GM18861 (cell line): Measurements from ENCODE around the gene PIK3AP1.

Experiments
- ATAC-seq: cut with Tn5 transposase; IDR thresholded peaks from one replicate; pipeline ENCODE4 v1.9.1; 2021; ENCODE audit not compliant: unreplicated experiment

Gene PIK3AP1

DNA sequence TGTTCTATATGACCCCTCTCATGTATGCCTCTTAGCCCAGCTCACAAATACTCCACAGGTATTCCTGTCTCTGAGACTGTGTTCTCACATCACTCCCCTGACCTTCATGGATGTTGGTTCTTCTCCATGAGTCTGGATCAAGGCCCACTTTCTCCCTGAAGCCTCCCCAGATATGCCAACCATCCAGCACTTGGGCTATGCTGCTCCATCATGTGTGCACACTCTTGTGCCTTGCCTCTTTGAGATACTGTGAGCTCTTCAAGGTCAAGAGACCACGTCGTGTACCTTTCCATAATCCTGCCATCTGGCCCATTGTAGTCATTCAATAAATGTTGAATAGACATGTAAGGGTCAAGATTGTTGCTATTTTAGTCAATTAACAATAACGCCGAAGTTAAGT is 103.4 kb downstream of the PIK3AP1 start:
- no peak for ATAC-seq

DNA sequence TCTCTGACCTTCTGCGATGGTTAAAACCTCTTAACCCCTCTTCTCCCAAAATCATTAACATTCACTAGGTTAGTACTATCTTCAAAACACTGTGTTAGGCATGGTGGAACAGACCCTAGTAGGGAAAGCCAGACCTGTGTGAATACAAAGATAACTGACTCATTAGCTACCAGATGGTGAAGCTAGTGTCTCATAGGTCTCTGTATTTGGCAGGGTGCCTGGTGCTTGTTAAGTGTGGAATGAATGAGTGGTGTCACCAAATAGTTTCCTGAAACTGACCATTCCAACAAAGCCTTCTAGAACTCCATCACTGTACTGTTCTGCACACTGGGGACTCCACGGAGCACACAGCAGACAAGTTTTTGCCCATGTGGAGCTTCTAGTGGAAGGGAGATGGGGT is 105.8 kb downstream of the PIK3AP1 start:
- ATAC-seq, result no peak

DNA sequence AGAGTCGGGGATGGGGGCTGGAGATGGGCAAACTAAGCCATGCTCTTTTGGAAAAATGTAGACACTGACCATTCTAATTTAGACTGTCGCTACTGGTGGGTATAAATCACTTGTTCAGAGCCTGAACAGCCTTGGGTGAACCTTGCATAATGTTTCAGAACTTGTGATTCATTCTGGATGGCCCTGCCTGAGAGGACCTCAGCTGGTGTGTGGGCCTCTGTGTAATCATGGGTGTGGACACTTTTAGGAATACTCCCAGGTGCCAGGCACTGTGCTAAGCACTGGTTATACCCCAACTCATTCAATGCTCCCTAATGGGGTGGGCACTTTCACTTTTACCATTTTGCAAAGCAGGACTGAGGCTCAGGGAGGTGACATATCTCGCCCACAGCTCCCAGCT is 106.7 kb downstream of the PIK3AP1 start:
- no peak for ATAC-seq

DNA sequence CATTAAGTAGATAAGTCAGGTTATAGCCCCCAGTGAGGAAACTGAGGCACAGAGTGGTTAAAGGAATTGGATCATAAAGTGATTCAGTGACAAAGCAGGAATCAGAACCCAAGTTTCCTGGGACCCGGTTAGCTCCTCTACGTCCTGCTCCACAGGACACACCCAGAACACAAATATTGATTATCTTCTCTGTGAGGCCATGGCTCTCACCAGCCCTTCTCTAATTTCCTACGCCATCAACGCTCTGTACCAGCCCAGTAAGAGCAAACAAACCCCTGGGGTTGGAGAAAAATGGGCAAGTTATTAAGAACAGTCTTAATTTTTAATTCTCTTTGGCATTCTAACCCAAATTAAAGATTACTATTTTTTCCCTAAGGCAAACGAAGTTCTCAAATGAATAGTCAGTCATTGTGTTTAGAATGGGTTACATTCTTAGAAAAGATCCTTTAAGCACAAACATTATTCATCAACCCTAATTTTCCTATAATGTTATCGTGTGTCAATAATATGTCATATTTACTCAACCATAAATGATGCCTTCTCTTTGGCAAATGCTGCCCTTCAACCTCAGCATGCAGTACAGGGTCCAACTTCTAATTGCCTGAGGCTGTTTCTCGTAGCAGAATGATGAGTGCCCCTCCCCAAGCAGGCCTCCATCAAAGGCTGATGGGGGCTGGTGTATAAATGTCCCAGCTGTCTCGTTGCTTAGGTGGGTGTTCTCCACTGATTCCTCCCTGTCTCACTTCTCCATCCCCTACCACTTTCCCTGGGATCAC is 108.1 kb downstream of the PIK3AP1 start:
- ATAC-seq, result no peak

DNA sequence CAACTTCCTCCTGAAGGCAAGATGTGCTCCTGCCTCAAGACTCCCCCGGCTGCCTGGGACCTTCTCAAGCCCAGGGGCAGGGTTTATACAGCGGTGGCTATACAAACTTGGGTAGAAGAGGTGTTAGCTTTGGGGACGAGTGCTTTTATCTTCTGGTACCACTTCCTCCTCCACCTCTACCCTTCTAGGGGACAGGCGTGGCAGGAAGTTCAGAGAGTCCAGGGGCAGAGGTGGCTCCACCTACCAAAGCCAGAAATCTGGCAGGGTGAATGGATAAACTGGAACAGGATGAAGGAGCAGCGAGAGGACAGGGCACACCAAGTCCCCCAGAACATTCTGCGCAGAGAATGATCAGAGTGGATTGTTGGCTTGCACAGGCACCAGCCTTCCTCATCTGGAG is 109.5 kb downstream of the PIK3AP1 start:
- ATAC-seq, result no peak

DNA sequence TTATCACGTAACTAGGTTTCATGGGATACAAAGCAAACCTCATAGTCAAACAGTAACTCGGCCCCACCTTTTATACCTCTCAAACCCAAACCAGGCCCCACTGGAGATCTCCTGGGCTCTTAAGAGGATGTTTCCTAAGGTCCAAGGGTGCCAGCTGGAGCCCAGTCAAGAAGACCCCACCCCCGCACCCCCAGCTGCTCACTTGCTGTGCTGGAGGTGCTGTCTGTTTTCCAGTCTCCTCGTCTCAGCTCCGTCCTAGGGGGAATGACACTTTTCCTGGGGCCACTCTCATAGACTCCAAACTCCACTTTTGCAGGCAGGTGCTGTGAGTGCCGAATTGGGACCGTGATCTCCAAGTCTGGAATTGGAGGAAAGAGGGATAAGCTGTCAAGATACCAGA is 110.8 kb downstream of the PIK3AP1 start:
- no peak for ATAC-seq

DNA sequence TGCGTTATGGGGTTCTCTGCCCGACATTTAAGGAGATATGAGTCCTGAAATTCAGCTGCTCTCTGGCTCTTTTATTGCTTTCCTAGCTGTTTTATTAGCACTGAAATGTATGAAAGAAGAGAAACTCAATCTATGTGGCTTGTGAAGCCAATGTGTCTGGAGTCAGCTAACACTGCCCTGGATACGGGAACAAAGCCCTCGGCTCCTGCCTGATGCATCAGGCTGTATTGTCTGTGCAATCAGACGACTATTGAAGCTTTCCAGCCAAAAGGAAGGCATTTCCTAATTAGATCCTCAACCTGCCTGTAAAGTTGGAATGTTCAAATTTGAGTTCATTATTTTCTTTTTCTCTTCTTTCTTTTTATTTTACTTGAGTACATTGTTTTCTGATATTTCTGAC is 111.5 kb downstream of the PIK3AP1 start:
- ATAC-seq, result no peak

DNA sequence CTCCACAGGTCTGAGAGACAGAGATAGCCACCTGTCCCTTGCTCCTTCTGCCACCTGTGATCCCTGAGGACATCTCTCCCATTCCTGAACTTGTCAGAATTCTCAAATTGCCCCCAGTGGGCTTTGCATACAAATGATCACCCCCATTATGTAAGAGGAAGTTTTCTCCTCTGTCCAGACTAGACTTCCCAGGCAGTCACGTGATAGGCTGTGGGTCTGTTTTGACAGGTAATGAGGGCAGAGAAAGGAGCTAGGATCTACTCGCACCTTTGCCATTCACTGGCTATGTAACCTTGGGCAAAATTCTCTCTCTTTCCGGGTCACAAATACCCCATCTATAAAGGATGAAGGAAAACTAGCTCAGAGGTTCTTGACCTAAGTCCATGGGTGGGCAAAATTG is 112.1 kb downstream of the PIK3AP1 start:
- no peak for ATAC-seq

DNA sequence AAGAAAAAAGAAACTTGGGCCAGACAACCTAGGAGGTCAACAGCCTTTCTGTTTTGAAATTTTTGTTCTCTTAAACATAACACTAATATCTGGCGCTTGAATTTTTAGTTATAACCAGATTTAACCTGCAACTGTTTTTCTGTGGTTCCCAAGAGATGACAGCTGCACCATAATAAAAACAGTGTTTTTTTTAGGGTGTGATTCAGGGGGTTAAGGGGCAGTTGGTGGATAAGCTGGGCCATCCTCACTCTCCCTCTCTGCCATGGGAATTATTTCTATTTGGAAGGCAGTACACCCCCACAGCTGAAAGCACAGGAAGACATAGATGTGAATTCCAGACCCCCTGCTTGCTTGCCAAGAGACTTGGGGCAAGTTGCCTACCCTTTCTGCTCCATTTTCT is 113.4 kb downstream of the PIK3AP1 start:
- no peak for ATAC-seq

DNA sequence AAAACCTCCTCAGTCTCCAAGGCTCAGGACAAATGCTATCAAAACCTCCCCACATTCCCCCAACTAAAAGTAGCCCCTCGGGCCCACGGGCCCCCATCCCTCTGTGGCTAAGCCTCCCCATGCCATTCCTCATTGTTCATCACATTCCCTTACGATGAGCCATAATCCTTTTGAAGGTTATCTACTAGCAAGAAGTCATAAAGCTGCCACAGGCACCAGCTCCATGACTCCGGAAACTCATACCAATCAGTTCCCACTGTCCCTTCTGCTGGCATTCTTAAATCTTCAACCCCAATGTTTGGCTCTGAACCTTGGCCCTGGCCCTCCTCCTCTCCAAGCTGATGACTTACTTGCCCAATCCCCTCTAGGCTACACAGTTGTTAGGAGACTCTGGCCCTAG is 114.1 kb downstream of the PIK3AP1 start:
- ATAC-seq, result no peak

DNA sequence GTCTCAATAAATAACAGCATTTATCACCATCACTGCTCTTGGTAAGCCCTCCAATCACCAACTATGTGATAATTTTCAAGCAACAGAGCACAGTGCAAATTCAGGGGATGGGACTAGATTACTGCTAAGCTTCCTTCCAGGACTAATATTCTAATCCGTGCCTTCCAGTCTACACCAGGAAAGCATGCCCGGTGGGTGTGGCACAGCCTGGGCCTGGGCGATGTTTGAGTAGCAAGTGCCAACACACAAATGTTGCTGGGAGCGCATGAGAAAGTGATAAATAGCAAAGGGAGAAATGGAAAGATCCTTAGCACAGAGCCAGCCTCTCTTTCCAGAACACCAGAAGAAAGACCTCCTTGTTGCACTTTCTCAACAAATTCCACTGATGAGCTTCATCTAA is 120.0 kb downstream of the PIK3AP1 start:
- no peak for ATAC-seq

DNA sequence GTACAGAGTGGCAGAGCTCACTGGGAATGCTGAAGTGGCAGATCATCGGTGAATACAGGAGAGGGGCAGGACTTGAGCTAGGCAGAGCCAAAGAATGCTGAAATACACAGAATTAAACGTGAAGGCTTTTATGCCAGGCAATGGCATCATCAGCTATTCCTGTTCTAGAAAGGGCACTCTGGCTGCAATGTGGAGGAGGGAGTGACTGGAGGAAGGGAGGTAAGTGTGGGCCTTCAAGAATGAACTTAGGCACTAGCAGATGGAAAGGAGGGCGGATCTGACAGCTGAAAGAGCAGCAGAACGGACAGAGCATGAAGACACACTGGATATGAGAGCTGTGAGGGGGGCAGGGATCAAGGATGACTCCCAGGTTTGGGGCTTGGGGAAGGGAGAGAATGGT is 121.5 kb downstream of the PIK3AP1 start:
- ATAC-seq, result no peak

DNA sequence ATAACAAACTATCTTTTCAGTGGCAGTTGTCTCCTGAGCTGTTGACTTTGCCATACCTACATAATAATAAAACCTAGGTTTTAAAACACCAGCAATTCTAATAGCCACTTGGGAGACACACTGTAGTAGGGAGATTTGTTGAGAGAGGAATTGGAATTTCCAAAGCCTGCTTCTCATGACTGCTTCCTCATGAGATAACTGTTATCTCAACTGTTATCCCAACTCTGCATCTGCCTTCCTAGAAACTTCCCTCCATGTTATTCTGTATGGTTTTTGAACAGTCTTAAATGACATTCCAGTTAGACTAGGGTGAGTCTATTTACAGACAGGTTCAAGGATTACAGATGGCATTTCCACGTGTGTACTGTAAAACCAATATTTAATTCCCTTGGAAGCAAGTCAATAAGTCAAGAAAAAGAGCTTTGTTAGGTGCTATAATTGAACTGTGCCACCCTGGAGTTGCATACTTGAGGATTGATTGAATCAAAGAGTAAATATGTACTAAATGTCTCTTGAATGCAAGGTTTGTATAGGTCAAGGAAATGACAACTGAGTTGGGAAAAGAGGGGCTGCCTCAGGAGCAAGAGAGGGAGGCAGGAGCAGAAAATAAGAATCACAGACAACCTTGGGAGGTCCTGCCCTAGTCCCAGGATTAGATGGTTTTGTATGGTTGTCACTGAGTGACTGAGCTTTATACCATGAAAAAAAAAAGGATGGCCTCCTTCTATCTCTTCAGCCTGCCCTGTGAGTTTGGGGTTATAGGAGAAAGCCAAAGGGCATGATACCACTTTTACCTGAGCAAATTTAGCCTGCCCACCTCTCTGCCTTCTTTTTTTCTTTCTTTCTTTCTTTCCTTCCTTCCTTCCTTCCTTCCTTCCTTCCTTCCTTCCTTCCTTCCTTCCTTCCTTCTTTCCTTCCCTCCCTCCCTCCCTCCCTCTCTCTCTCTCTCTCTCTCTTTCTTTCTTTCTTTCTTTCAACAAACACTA is 123.6 kb downstream of the PIK3AP1 start:
- ATAC-seq, result no peak

DNA sequence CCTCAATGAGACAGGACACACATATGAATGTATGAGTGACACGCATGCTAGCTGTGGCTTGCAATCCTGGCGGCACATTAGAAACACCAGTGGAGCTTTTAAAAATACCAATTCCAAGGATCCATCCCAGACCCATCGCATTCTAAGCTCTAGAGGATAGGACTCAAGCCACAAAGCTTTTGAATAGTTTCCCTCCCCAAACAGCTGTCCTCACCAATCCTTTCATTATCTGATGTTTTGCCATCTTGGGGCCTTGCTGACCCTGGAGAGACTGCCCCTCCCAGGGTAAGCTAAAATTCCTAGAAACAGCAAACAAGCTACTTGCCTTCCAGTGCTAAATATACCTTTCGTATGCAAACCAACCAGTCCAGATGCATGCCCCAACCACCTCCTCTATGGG is 124.6 kb downstream of the PIK3AP1 start:
- no peak for ATAC-seq

DNA sequence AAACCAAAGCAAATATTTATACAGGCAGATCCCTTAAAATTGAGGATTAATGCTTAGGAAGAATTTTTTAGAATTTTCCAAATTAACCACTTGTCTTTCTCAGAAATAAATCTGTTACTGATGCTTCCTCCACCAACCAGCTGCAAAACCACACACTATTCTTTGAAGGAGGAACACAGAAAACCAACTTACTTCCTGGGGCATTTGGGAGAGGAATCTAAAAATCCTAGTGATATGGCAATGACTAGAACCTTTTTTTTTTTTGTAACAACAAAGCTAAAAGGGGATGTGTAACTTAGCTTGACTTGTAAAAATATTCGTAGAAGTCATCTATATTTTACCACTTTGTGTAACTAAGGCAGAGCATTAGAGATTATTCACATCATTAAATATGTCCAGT is 128.4 kb downstream of the PIK3AP1 start:
- ATAC-seq, result no peak

DNA sequence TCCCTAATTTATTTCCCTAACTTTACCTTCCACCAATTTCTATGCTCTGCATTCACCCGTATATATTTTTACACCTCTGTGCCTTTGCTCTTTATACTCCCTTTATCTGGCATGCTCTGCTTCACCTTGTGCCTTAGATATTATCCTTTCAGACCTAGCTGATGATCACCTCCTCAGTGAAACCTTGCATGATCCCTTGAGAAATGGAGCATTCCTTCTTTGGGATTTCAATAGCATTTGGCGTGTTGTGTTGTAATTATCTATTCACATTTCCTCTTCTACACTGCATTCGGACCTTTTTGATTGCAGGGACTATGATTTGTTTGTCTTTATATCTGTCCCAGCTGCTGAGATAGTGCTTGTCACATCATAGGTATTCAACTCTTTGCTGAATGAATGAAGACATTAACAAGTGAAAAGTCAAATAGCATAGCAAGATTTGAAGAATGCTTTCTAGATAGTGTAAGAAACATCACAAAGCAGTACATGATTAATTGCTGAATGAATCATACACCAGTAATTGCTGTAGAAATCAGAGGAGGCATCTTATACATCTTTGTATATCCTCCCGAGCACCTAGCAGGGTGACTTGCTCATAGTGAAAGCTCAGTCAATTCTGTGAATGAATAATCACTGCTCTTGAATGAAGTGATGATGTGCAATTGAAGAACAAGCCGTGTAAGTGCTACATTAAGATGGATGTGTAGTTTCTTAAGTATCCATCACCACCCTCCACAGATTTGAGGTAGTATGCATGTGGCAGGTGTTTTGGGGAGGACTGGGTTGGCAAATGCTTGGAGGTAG is 131.5 kb downstream of the PIK3AP1 start:
- ATAC-seq, result peak; percentile 37

DNA sequence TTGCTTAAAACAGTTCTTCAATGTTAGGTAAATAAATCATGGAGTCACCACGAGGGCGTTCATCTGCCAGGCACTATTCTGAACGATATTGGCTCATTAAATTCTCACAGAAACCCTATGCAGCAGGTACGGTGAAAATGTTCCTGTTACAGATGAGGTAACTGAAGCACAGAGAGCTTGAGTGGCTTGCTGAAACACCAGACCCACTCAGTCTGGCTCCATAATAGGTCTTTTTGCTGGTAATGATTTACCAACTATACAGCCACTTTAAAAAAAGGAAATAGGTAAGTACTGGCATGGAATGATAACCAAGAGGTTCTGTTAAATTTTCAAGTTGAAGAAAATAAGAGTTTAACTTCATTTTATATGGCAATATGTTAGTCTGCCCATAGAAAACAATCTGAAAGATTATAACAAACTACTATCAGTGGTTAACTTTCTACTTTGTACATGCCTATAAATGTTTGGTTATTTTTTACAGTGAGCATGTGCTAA is 132.2 kb downstream of the PIK3AP1 start:
- no peak for ATAC-seq

DNA sequence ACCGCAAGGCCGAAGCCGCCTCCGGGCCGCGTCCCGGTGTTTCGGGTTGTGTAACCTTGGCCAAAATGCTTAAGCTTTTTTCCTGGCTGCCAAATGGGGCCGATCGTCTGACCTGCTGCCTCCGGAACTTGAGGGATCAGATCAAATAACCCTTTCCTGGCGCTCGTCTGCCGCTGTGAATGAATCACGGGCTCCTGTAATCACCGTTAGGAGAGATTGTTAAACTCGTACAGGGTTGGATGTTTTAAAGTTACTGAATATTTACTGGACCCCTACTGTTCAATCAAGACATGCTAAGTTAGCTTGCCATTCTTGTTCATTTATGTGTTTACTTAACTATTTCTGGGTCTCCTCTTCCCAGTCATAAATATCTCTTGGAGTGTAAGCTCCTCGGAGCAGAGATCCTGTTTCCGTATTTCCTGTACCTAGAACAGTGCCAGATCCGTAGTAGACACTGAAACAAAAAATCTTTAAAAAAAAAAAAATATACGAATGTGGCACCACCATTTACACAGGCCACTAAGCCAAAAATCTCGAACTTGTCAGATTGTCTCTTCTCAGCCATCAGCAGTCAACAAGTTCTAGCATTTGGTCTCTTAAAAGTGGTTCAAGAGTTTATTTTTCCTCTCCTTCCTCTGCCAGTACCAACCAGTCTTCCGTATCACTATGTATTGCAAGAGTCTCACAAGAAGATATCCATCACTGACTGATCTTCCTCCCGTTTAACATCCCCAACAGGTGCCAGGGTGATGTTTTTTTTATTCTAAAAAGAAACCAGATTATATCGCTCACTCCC is 132.9 kb downstream of the PIK3AP1 start:
- ATAC-seq, result no peak

DNA sequence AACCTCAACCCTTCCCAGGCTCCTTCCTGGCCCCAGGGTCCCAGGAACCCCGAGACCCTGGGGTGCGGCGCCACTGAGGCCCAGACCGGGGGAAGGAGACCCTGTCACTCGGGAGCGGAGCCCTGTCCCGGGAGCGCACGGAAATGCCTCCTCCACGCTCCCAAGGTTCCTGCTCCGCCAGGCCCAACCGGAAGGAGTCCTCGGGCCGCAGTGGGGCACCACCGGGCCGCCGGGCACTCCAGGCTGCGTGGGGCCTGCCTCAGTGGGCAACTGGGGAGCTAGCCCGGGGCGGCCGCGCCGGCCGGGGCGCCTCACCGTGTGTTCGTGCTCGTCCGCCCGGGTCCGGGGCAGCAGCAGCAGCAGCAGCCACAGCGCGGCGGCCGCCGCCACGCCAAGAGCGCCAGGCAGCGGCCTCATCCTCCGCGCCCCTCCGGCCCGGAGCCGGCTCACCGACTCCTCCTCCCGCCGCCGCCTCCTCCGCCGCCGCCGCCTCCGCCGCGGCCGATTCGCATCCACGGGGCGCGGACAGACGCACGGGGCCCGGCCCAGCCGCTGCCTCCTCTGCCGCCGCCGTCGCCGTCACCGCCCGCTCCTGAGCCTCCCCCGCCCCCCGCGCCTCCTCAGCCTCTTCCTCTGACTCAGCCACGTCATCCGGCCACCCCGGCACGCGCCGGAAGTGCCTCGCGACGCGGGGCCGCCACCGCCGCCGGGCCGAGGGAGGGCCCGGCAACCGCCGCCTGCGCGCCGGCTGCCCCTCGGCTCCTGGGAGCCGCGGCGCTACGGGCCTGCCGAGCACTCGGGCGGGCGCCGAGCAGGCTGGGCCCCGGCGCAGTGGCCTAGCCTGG is 133.7 kb downstream of the PIK3AP1 start, which contains the start of gene TM9SF3:
TM9SF3 (minus strand) TSS at position 594 of the 845 bp plus-strand sequence; CDS start at position 417, 177 bp downstream.
- ATAC-seq, result peak; percentile 44
